ENCODE results near the gene TAOK2. TPM values are rescaled to one million over a fixed set of nuclear protein-coding genes. Genes with fewer than 3 reads are reported as not detected.

The TAOK2 gene
- total and polyA plus RNA-seq, 2 of the 13 experiments (the other 11 are each of a cell fraction or from before 2014, with no cell fraction given): 17.4 to 43.2 TPM

- TF ChIP-seq, protein P1, sequence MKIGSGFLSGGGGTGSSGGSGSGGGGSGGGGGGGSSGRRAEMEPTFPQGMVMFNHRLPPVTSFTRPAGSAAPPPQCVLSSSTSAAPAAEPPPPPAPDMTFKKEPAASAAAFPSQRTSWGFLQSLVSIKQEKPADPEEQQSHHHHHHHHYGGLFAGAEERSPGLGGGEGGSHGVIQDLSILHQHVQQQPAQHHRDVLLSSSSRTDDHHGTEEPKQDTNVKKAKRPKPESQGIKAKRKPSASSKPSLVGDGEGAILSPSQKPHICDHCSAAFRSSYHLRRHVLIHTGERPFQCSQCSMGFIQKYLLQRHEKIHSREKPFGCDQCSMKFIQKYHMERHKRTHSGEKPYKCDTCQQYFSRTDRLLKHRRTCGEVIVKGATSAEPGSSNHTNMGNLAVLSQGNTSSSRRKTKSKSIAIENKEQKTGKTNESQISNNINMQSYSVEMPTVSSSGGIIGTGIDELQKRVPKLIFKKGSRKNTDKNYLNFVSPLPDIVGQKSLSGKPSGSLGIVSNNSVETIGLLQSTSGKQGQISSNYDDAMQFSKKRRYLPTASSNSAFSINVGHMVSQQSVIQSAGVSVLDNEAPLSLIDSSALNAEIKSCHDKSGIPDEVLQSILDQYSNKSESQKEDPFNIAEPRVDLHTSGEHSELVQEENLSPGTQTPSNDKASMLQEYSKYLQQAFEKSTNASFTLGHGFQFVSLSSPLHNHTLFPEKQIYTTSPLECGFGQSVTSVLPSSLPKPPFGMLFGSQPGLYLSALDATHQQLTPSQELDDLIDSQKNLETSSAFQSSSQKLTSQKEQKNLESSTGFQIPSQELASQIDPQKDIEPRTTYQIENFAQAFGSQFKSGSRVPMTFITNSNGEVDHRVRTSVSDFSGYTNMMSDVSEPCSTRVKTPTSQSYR (CRISPR knock-in tag; IDR thresholded peaks at IDR 0.05; ENCODE audit: borderline replicate concordance): no peak
- peak; percentile 66 for TF ChIP-seq TBX2 (CRISPR knock-in tag; IDR thresholded peaks at IDR 0.05; ENCODE audit: borderline replicate concordance)
- 0 out of 2 replicates have a peak, but pooled peaks have one; percentile 68 for TF ChIP-seq ZKSCAN8 (CRISPR knock-in tag; IDR thresholded peaks at IDR 0.05; ENCODE audit: borderline replicate concordance)
- peak; percentile 66; the same call in 1 of the 2 replicates for TF ChIP-seq KMT2A (CRISPR knock-in tag; IDR thresholded peaks at IDR 0.05)
- TF ChIP-seq, protein P2, sequence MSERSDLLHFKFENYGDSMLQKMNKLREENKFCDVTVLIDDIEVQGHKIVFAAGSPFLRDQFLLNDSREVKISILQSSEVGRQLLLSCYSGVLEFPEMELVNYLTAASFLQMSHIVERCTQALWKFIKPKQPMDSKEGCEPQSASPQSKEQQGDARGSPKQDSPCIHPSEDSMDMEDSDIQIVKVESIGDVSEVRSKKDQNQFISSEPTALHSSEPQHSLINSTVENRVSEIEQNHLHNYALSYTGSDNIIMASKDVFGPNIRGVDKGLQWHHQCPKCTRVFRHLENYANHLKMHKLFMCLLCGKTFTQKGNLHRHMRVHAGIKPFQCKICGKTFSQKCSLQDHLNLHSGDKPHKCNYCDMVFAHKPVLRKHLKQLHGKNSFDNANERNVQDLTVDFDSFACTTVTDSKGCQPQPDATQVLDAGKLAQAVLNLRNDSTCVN (CRISPR knock-in tag; IDR thresholded peaks at IDR 0.05; ENCODE audit: borderline replicate concordance): peak; percentile 74
- TF ChIP-seq ZNF431 (CRISPR knock-in tag; IDR thresholded peaks at IDR 0.05; ENCODE audit: borderline replicate concordance, low read depth): peak; percentile 5; the same call in 1 of the 2 replicates
- TF ChIP-seq, protein P3, sequence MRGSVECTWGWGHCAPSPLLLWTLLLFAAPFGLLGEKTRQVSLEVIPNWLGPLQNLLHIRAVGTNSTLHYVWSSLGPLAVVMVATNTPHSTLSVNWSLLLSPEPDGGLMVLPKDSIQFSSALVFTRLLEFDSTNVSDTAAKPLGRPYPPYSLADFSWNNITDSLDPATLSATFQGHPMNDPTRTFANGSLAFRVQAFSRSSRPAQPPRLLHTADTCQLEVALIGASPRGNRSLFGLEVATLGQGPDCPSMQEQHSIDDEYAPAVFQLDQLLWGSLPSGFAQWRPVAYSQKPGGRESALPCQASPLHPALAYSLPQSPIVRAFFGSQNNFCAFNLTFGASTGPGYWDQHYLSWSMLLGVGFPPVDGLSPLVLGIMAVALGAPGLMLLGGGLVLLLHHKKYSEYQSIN (CRISPR knock-in tag; IDR thresholded peaks at IDR 0.05; ENCODE audit: borderline replicate concordance): no peak
- no peak for TF ChIP-seq BCLAF1 (IDR thresholded peaks at IDR 0.05)
- no peak for TF ChIP-seq JUN (CRISPR knock-in tag; IDR thresholded peaks at IDR 0.05)
- TF ChIP-seq, protein P4, sequence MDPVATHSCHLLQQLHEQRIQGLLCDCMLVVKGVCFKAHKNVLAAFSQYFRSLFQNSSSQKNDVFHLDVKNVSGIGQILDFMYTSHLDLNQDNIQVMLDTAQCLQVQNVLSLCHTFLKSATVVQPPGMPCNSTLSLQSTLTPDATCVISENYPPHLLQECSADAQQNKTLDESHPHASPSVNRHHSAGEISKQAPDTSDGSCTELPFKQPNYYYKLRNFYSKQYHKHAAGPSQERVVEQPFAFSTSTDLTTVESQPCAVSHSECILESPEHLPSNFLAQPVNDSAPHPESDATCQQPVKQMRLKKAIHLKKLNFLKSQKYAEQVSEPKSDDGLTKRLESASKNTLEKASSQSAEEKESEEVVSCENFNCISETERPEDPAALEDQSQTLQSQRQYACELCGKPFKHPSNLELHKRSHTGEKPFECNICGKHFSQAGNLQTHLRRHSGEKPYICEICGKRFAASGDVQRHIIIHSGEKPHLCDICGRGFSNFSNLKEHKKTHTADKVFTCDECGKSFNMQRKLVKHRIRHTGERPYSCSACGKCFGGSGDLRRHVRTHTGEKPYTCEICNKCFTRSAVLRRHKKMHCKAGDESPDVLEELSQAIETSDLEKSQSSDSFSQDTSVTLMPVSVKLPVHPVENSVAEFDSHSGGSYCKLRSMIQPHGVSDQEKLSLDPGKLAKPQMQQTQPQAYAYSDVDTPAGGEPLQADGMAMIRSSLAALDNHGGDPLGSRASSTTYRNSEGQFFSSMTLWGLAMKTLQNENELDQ (CRISPR knock-in tag; IDR thresholded peaks at IDR 0.05; ENCODE audit: borderline replicate concordance): no peak
- TF ChIP-seq NFKB2 (CRISPR knock-in tag; IDR thresholded peaks at IDR 0.05; ENCODE audit: borderline replicate concordance): no peak; the same call in 1 of the 2 replicates
- TF ChIP-seq, protein P5, sequence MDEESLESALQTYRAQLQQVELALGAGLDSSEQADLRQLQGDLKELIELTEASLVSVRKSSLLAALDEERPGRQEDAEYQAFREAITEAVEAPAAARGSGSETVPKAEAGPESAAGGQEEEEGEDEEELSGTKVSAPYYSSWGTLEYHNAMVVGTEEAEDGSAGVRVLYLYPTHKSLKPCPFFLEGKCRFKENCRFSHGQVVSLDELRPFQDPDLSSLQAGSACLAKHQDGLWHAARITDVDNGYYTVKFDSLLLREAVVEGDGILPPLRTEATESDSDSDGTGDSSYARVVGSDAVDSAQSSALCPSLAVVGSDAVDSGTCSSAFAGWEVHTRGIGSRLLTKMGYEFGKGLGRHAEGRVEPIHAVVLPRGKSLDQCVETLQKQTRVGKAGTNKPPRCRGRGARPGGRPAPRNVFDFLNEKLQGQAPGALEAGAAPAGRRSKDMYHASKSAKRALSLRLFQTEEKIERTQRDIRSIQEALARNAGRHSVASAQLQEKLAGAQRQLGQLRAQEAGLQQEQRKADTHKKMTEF (CRISPR knock-in tag; IDR thresholded peaks at IDR 0.05): peak; percentile 47
- no peak for TF ChIP-seq PAF1 (CRISPR knock-in tag; IDR thresholded peaks at IDR 0.05)
- no peak; the same call in 1 of the 2 replicates for TF ChIP-seq RBAK (CRISPR knock-in tag; IDR thresholded peaks at IDR 0.05)
- TF ChIP-seq ZNF501 (CRISPR knock-in tag; IDR thresholded peaks at IDR 0.05): peak; percentile 85
Measured at GRCh38 chr16:29961479-29962343, 12.0 kb upstream of the TAOK2 start, which contains the start of gene TMEM219 (continued).

Measured in HepG2 (cell line).